Pons (tissue), 1 donor: ENCODE measurements around the gene RTL10.
A peak's percentile ranks its signal among the peaks of the same experiment; 100 is the strongest.

Experiments
- DNase-seq: peaks from one replicate; pipeline ENCODE4 v3.0.0-alpha.2; 2016; ENCODE audit warnings: low spot score

RTL10 gene

GRCh38 chr22:19854778-19855503 lies at the start of gene RTL10, which contains the start of gene GNB1L:
Gene RTL10, minus strand, starts transcription at chr22:19854874. Its CDS starts 2,613 bp downstream, at chr22:19852261.
Gene GNB1L, minus strand, starts transcription at chr22:19854874. Its CDS starts 33,519 bp downstream, at chr22:19821355.
- peak; percentile 95 for DNase-seq

GRCh38 chr22:19904174-19904856 lies 49.6 kb upstream of the RTL10 start:
- no peak for DNase-seq

GRCh38 chr22:19903513-19903912 lies 48.8 kb upstream of the RTL10 start:
- no peak for DNase-seq

- no peak for DNase-seq
Observed at GRCh38 chr22:19903031-19903430, 48.4 kb upstream of the RTL10 start.

- DNase-seq, result no peak
Observed at GRCh38 chr22:19902245-19902715, 47.6 kb upstream of the RTL10 start.

GRCh38 chr22:19901577-19902244 lies 47.0 kb upstream of the RTL10 start:
- no peak for DNase-seq

GRCh38 chr22:19900707-19901436 lies 46.2 kb upstream of the RTL10 start:
- DNase-seq, result no peak

- no peak for DNase-seq
Observed at GRCh38 chr22:19898831-19899567, 44.3 kb upstream of the RTL10 start.

- no peak for DNase-seq
Observed at GRCh38 chr22:19898145-19898544, 43.5 kb upstream of the RTL10 start.

- no peak for DNase-seq
Observed at GRCh38 chr22:19897726-19898125, 43.1 kb upstream of the RTL10 start.

- DNase-seq, result no peak
Observed at GRCh38 chr22:19896665-19897355, 42.1 kb upstream of the RTL10 start.

GRCh38 chr22:19895160-19895849 lies 40.6 kb upstream of the RTL10 start:
- DNase-seq, result no peak

- no peak for DNase-seq
Observed at GRCh38 chr22:19893363-19893762, 38.7 kb upstream of the RTL10 start.

GRCh38 chr22:19892925-19893324 lies 38.3 kb upstream of the RTL10 start:
- DNase-seq, result no peak

- no peak for DNase-seq
Observed at GRCh38 chr22:19892257-19892879, 37.7 kb upstream of the RTL10 start.

GRCh38 chr22:19891317-19892256 lies 36.9 kb upstream of the RTL10 start:
- DNase-seq, result no peak

- no peak for DNase-seq
Observed at GRCh38 chr22:19890502-19891316, 36.0 kb upstream of the RTL10 start.

GRCh38 chr22:19889951-19890350 lies 35.3 kb upstream of the RTL10 start:
- DNase-seq, result no peak
